Endodermal cell (in vitro differentiated cells): Measurements from ENCODE around the gene TLE6. TPM values are rescaled to one million over a fixed set of nuclear protein-coding genes. Genes with fewer than 3 reads are reported as not detected.

Experiments used
- DNase-seq: peaks from one replicate; pipeline ENCODE4 v3.0.0-alpha.2; 2017
- H3K27ac ChIP-seq: 2 replicates; pipeline ENCODE4 v1.5.1; 2013; ENCODE audit warnings: mild to moderate bottlenecking, low read depth, low read length, moderate library complexity
- H3K27me3 ChIP-seq: 2 replicates; pipeline ENCODE4 v1.6.1; 2013; ENCODE audit warnings: mild to moderate bottlenecking, low read length, moderate library complexity; ENCODE audit not compliant: insufficient read depth, control insufficient read depth, poor library complexity, severe bottlenecking
- H3K36me3 ChIP-seq: 2 replicates; pipeline ENCODE4 v1.7.0; 2013; ENCODE audit warnings: mild to moderate bottlenecking, low read length, moderate library complexity; ENCODE audit not compliant: control insufficient read depth, insufficient read depth
- H3K4me1 ChIP-seq: one replicate; pipeline ENCODE4 v1.7.0; 2013; ENCODE audit warnings: low read length; ENCODE audit not compliant: control insufficient read depth, insufficient read depth
- H3K4me3 ChIP-seq: 2 replicates; pipeline ENCODE4 v1.5.1; 2013; ENCODE audit warnings: mild to moderate bottlenecking, low read length, moderate library complexity
- H3K9ac ChIP-seq: 2 replicates; pipeline ENCODE4 v1.6.1; 2013; ENCODE audit warnings: mild to moderate bottlenecking, low read length, moderate library complexity; ENCODE audit not compliant: poor library complexity, severe bottlenecking; ENCODE audit errors: extremely low read depth
- H3K9me3 ChIP-seq: 2 replicates; pipeline ENCODE4 v1.6.1; 2013; ENCODE audit warnings: mild to moderate bottlenecking, low read length, moderate library complexity; ENCODE audit not compliant: control insufficient read depth
- H3K27ac Mint-ChIP-seq: 2 replicates; pipeline ENCODE4 v1.8.0; 2020; ENCODE audit warnings: mixed read lengths
- H3K27me3 Mint-ChIP-seq: 2 replicates; pipeline ENCODE4 v1.8.0; 2021; ENCODE audit warnings: mild to moderate bottlenecking, mixed read lengths; ENCODE audit not compliant: insufficient read depth
- H3K36me3 Mint-ChIP-seq: 2 replicates; pipeline ENCODE4 v1.8.0; 2020; ENCODE audit warnings: low read depth, mixed read lengths
- H3K4me1 Mint-ChIP-seq: 2 replicates; pipeline ENCODE4 v1.8.0; 2020; ENCODE audit warnings: mixed read lengths
- H3K4me3 Mint-ChIP-seq: 2 replicates; pipeline ENCODE4 v1.8.0; 2020; ENCODE audit warnings: mild to moderate bottlenecking, moderate library complexity, mixed read lengths
- H3K9me3 Mint-ChIP-seq: 2 replicates; pipeline ENCODE4 v1.8.0; 2020; ENCODE audit warnings: mild to moderate bottlenecking, mixed read lengths
- WGBS, 2 experiments: methylation state at CpG; one replicate each; pipeline versions ENCODE4 v1.1.5 to v1.1.7; 2013; ENCODE audit warnings: missing lambda C conversion rate in 2 of 2, mixed read lengths in 1 of 2; ENCODE audit not compliant: insufficient coverage in 1 of 2, insufficient read length in 1 of 2; 5-methylcytosine and 5-hydroxymethylcytosine counted together
- total RNA-seq, 2 donors: library from RNA; stranded (reverse); fragmentation: NEBNext Ultra II Directional in 1 of 2; extraction: Animal tissue kit (Norgen Biotek cat#: 25700) in 1 of 2; gene quantifications; 2 replicates in 1 of 2; 3 replicates in 1 of 2; pipeline ENCODE4 v1.2.1, GENCODE V29; 2021
- TF ChIP-seq, protein P1 (sequence below): fragments of 200-600 bp; sonication (generic); conservative IDR thresholded peaks from 2 replicates; pipeline ENCODE4 v1.5.0; 2021; ENCODE audit warnings: antibody characterized with exemption, mild to moderate bottlenecking

Gene TLE6
- total RNA-seq, 2 donors from 2014 or later, result 13.7 to 17.3 TPM

GRCh38 chr19:3006075-3006767 lies 28.9 kb downstream of the TLE6 start:
- TF ChIP-seq, protein P1, sequence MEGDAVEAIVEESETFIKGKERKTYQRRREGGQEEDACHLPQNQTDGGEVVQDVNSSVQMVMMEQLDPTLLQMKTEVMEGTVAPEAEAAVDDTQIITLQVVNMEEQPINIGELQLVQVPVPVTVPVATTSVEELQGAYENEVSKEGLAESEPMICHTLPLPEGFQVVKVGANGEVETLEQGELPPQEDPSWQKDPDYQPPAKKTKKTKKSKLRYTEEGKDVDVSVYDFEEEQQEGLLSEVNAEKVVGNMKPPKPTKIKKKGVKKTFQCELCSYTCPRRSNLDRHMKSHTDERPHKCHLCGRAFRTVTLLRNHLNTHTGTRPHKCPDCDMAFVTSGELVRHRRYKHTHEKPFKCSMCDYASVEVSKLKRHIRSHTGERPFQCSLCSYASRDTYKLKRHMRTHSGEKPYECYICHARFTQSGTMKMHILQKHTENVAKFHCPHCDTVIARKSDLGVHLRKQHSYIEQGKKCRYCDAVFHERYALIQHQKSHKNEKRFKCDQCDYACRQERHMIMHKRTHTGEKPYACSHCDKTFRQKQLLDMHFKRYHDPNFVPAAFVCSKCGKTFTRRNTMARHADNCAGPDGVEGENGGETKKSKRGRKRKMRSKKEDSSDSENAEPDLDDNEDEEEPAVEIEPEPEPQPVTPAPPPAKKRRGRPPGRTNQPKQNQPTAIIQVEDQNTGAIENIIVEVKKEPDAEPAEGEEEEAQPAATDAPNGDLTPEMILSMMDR, result no peak
- no peaks in the 10 kb centered on the region for H3K27me3 ChIP-seq
- Mint-ChIP-seq H3K27me3 (no peaks in the 10 kb centered on the region), H3K9me3 (peaks cover 3% of the 10 kb centered on the region), H3K4me3 (no peak overlapping the region), H3K27ac (no peak overlapping the region), H3K36me3 (peaks cover 60% of the 10 kb centered on the region), H3K4me1 (no peaks in the 10 kb centered on the region)
- H3K36me3 ChIP-seq, result peaks cover 31% of the 10 kb centered on the region
- H3K27ac ChIP-seq, result no peak overlapping the region
- H3K4me3 ChIP-seq, result no peak overlapping the region
- H3K9me3 ChIP-seq, result no peaks in the 10 kb centered on the region
- 87 to 94% methylated on average over 13 to 37 of the region's 37 CpGs for WGBS, 2 experiments
- DNase-seq, result peak; percentile 97
- H3K9ac ChIP-seq, result no peak overlapping the region
- H3K4me1 ChIP-seq, result no peaks in the 10 kb centered on the region

DNA sequence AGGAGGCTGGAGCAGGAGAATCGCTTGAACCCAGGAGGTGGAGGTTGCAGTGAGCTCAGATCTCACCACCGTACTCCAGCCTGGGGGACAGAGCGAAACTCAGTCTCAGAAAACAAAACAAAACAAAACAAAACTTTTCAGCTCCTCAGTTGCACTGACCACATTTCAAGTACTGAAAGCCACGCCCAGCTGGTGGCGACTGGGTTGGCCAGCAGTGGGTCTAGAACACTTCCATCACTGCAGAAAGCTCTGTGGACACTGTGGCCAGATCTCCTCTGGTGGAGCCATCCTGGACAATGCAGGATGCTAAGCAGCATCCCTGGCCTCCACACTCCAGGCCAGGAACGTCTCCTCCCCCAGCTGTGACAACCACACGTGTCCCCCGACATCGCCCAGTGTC lies 30.6 kb downstream of the TLE6 start:
- Histone ChIP-seq H3K9ac (no peak overlapping the region), H3K4me1 (no peaks in the 10 kb centered on the region), H3K36me3 (peaks cover 22% of the 10 kb centered on the region), H3K27me3 (no peaks in the 10 kb centered on the region), H3K27ac (no peak overlapping the region), H3K4me3 (no peak overlapping the region), H3K9me3 (no peaks in the 10 kb centered on the region)
- H3K9me3 Mint-ChIP-seq, result no peaks in the 10 kb centered on the region
- no peaks in the 10 kb centered on the region for H3K4me1 Mint-ChIP-seq
- 92 to 93% methylated on average over 6 to 9 of the region's 9 CpGs for WGBS, 2 experiments
- H3K27me3 Mint-ChIP-seq, result no peaks in the 10 kb centered on the region
- H3K4me3 Mint-ChIP-seq, result no peak overlapping the region
- peaks cover 63% of the 10 kb centered on the region for H3K36me3 Mint-ChIP-seq
- no peak for DNase-seq
- H3K27ac Mint-ChIP-seq, result no peak overlapping the region
- TF ChIP-seq, protein P1, result no peak

- TF ChIP-seq, protein P1, result no peak
- no peak for DNase-seq
- H3K27me3 ChIP-seq, result no peaks in the 10 kb centered on the region
- Mint-ChIP-seq H3K36me3 (peaks cover 64% of the 10 kb centered on the region), H3K27me3 (no peaks in the 10 kb centered on the region), H3K9me3 (no peaks in the 10 kb centered on the region), H3K4me1 (no peaks in the 10 kb centered on the region), H3K4me3 (no peak overlapping the region), H3K27ac (no peak overlapping the region)
- H3K27ac ChIP-seq, result no peak overlapping the region
- 93 to 94% methylated on average over 6 of the region's 6 CpGs for WGBS, 2 experiments
- H3K36me3 ChIP-seq, result peaks cover 31% of the 10 kb centered on the region
- no peaks in the 10 kb centered on the region for H3K9me3 ChIP-seq
- no peak overlapping the region for H3K9ac ChIP-seq
- H3K4me1 ChIP-seq, result no peaks in the 10 kb centered on the region
- H3K4me3 ChIP-seq, result no peak overlapping the region
Measured at GRCh38 chr19:3008994-3009393, 31.6 kb downstream of the TLE6 start.
